CD4-positive, alpha-beta T cell treated with Interleukin-17A for 4 hours (primary cell): ENCODE data around the gene ADAMTS7.
"Not testable (repeated sequence)": the region's sequence is repeated elsewhere in the genome, so short reads cannot be mapped to it uniquely, and the experiment has no call there.

Experiments used
- DNase-seq: peaks from one replicate; pipeline ENCODE4 v3.0.0-alpha.2; 2020; ENCODE audit warnings: mixed read lengths

Gene ADAMTS7

GRCh38 chr15:78831229-78832207 lies 20.3 kb upstream of the ADAMTS7 start:
- DNase-seq = no peak

- peak; percentile 28 for DNase-seq
These were observed 19.4 kb upstream of the ADAMTS7 start for GRCh38 chr15:78830514-78831228.

GRCh38 chr15:78828920-78829319 lies 17.7 kb upstream of the ADAMTS7 start:
- DNase-seq = no peak

GRCh38 chr15:78822514-78822913 lies 11.2 kb upstream of the ADAMTS7 start:
- no peak for DNase-seq

GRCh38 chr15:78811825-78812183 lies 540 bp upstream of the ADAMTS7 start:
- no peak for DNase-seq

GRCh38 chr15:78810362-78811123 lies 721 bp downstream of the ADAMTS7 start:
- peak; percentile 16 for DNase-seq

- DNase-seq = no peak
These were observed 1.3 kb downstream of the ADAMTS7 start for GRCh38 chr15:78810003-78810361.

- peak; percentile 31 for DNase-seq
These were observed 2.7 kb downstream of the ADAMTS7 start for GRCh38 chr15:78808550-78808949.

- DNase-seq = no peak
These were observed 3.9 kb downstream of the ADAMTS7 start for GRCh38 chr15:78807359-78807758.

- DNase-seq = no peak
These were observed 6.9 kb downstream of the ADAMTS7 start for GRCh38 chr15:78804391-78804792.

GRCh38 chr15:78800806-78801205 lies 10.5 kb downstream of the ADAMTS7 start:
- no peak for DNase-seq

- no peak for DNase-seq
These were observed 11.1 kb downstream of the ADAMTS7 start for GRCh38 chr15:78800189-78800588.

- DNase-seq = not testable (repeated sequence)
These were observed 12.2 kb downstream of the ADAMTS7 start for GRCh38 chr15:78799102-78799501.

- DNase-seq = not testable (repeated sequence)
These were observed 12.9 kb downstream of the ADAMTS7 start for GRCh38 chr15:78798355-78798754.

- no peak for DNase-seq
These were observed 13.3 kb downstream of the ADAMTS7 start for GRCh38 chr15:78797951-78798350.

- DNase-seq = no peak
These were observed 14.8 kb downstream of the ADAMTS7 start for GRCh38 chr15:78796510-78796909.

- no peak for DNase-seq
These were observed 16.2 kb downstream of the ADAMTS7 start for GRCh38 chr15:78795043-78795442.

- not testable (repeated sequence) for DNase-seq
These were observed 16.8 kb downstream of the ADAMTS7 start for GRCh38 chr15:78794446-78794845.

- no peak for DNase-seq
These were observed 19.9 kb downstream of the ADAMTS7 start for GRCh38 chr15:78791357-78791756.

GRCh38 chr15:78790027-78790426 lies 21.2 kb downstream of the ADAMTS7 start:
- DNase-seq = no peak

- no peak for DNase-seq
These were observed 21.6 kb downstream of the ADAMTS7 start for GRCh38 chr15:78789615-78790014.

GRCh38 chr15:78788016-78788660 lies 23.1 kb downstream of the ADAMTS7 start:
- no peak for DNase-seq

- not testable (repeated sequence) for DNase-seq
These were observed 28.9 kb downstream of the ADAMTS7 start for GRCh38 chr15:78782402-78782801.
